DND-41 (cell line): ENCODE results near the gene F3.

Source experiments
- EZH2 ChIP-seq: IDR thresholded peaks from 3 replicates; pipeline ENCODE4 v1.6.1; 2012; ENCODE audit warnings: borderline replicate concordance, low read depth, mild to moderate bottlenecking, moderate library complexity, low read length, inconsistent platforms; ENCODE audit not compliant: severe bottlenecking
- TF ChIP-seq, protein P1 (sequence below): IDR thresholded peaks from 2 replicates; pipeline ENCODE4 v1.5.1; 2012; ENCODE audit warnings: borderline replicate concordance, low read length, moderate library complexity, mild to moderate bottlenecking; ENCODE audit not compliant: poor library complexity, severe bottlenecking; ENCODE audit errors: extremely low read depth

DNA sequence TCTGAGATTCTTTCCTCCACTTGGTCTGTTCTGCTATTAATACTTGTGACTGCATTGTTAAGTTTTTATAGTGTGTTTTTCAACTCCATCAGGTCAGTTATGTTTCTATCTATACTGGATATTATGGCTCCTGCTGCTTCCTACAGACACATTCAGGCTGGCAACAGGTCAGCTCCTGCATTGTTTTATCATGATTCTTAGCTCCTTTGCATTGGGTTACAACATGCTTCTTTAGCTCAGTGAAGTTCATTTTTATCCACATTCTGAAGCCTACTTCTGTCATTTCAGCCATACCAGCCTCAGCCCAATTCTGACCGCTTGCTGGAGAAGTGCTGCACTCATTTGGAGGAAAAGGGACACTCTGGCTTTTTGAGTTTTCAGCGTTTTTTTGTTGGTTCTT, 37.3 kb upstream of the F3 start:
- TF ChIP-seq, protein P1, sequence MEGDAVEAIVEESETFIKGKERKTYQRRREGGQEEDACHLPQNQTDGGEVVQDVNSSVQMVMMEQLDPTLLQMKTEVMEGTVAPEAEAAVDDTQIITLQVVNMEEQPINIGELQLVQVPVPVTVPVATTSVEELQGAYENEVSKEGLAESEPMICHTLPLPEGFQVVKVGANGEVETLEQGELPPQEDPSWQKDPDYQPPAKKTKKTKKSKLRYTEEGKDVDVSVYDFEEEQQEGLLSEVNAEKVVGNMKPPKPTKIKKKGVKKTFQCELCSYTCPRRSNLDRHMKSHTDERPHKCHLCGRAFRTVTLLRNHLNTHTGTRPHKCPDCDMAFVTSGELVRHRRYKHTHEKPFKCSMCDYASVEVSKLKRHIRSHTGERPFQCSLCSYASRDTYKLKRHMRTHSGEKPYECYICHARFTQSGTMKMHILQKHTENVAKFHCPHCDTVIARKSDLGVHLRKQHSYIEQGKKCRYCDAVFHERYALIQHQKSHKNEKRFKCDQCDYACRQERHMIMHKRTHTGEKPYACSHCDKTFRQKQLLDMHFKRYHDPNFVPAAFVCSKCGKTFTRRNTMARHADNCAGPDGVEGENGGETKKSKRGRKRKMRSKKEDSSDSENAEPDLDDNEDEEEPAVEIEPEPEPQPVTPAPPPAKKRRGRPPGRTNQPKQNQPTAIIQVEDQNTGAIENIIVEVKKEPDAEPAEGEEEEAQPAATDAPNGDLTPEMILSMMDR = no peak
- no peak for TF ChIP-seq EZH2
